HL-60 (cell line): ENCODE results near the gene SVOP.

ENCODE experiments used
- CTCF ChIP-seq: IDR thresholded peaks from one replicate; pipeline ENCODE4 v1.5.1; 2011; ENCODE audit warnings: low read length, control low read depth, inconsistent platforms; ENCODE audit not compliant: insufficient read depth
- GABPA ChIP-seq: IDR thresholded peaks from 2 replicates; pipeline ENCODE4 v1.6.1; 2012; ENCODE audit warnings: low read depth
- POLR2AphosphoS5 ChIP-seq: IDR thresholded peaks from 2 replicates; pipeline ENCODE4 v1.6.1; 2012; ENCODE audit warnings: low read depth
- REST ChIP-seq: IDR thresholded peaks from 2 replicates; pipeline ENCODE4 v1.6.1; 2012; ENCODE audit warnings: low read depth; ENCODE audit not compliant: insufficient replicate concordance

GRCh38 chr12:108896817-108897216 lies 124.1 kb downstream of the SVOP start:
- TF ChIP-seq CTCF: no peak
- no peak for TF ChIP-seq REST
- no peak for TF ChIP-seq POLR2AphosphoS5
- no peak for TF ChIP-seq GABPA
